Right cardiac atrium (tissue), 5 donors: Measurements from ENCODE around the gene SOX6. TPM values are rescaled to one million over a fixed set of nuclear protein-coding genes. Genes with fewer than 3 reads are reported as not detected.

ENCODE experiments used
- ATAC-seq, 2 donors: fragments of 200-7000 bp; cut with Tn5 transposase; one replicate each; pipeline versions ENCODE4 v1.8.0 to v1.9.1; 2020; ENCODE audit warnings: moderate library complexity in 2 of 2, mild to moderate bottlenecking in 1 of 2
- DNase-seq, 3 donors: peaks; one replicate each; pipeline ENCODE4 v3.0.0-alpha.2; 2020
- H3K27ac ChIP-seq: one replicate; pipeline ENCODE4 v1.5.1; 2013; ENCODE audit warnings: mild to moderate bottlenecking, low read length, control low read depth, moderate library complexity
- H3K27me3 ChIP-seq: one replicate; pipeline ENCODE4 v1.6.1; 2013; ENCODE audit not compliant: control insufficient read depth, insufficient read depth
- H3K4me1 ChIP-seq: one replicate; pipeline ENCODE4 v1.6.1; 2013; ENCODE audit warnings: low read length; ENCODE audit not compliant: control insufficient read depth, insufficient read depth
- H3K4me3 ChIP-seq: one replicate; pipeline ENCODE4 v1.5.1; 2013; ENCODE audit warnings: low read length, control low read depth
- H3K9me3 ChIP-seq: one replicate; pipeline ENCODE4 v1.6.1; 2013; ENCODE audit warnings: low read length; ENCODE audit not compliant: control insufficient read depth
- WGBS: extraction: QIAGEN DNeasy Blood & Tissue Kit; methylation state at CpG from one replicate; pipeline ENCODE4 v1.1.7; 2013; 5-methylcytosine and 5-hydroxymethylcytosine counted together
- intact Hi-C, 4 donors: fragments of 100-400 bp; cut with DNase I; formaldehyde crosslinking; loops; one replicate each; pipeline versions ENCODE4 v1.11.0 to v1.14.0; 2022 to 2023
- polyA plus RNA-seq: library from polyadenylated mRNA; stranded (reverse); fragments of 200-250 nt; gene quantifications from one replicate; pipeline ENCODE4 v1.2.3, GENCODE V29; 2013
- total RNA-seq, 4 donors: library from RNA; stranded (reverse); fragmentation: NEBNext Ultra II Directional; extraction: Animal tissue kit (Norgen Biotek cat#: 25700); gene quantifications; one replicate each; pipeline ENCODE4 v1.2.1, GENCODE V29; 2021
- donor health status: healthy with polysubstance abuse.
- donor health status: DM: no; HTN: yes; CAD: no.
- donor health status: DM: no; HTN: no; CAD: no.
- donor health status: DM: no; HTN: yes; CAD: no; lungs with severe emphysema.
- donor health status: DM: yes; HTN: yes; CAD: no.

SOX6 gene
- total and polyA plus RNA-seq, 5 donors, result 3.3 to 26.7 (median 22.4) TPM

DNA sequence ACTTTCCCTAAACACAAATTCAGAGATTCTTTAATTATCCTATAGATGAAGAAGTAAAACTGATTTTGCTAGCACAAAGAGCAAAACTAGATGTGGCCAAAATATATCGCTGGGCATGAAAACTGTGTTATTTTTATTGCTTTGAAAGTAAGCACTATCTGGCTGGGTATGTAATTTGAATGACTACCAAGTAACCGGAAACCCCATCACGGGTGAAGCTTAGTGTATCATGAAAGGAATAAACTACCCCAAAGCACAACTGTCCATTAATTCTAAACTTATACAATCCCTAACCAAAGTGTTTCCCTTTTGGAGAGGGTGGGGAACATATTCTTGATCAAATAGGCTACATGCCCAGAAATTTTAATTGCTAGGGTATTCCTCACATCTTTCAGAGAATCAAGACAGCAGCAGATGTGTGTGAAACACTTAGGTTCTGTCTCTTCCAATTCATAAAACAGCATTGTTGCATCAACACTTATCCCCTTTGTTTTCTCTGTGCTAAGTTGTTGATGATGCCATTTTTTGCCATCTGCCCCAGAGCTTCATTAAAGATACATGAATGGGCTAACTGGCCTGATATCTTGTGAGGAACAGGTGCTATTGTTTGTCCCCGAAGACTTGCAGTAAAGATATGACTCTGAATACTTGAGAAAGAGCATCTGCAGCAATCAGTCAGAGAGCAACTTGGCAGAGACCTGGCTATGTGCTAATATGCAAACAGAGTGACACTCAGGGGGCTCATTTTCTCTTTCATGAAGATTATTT is 238.2 kb downstream of the SOX6 start:
- 59% methylated on average over 4 of the region's 4 CpGs for WGBS
- no peaks in the 10 kb centered on the region for H3K4me1 ChIP-seq
- H3K27me3 ChIP-seq, result no peaks in the 10 kb centered on the region
- H3K4me3 ChIP-seq, result no peak overlapping the region
- intact Hi-C loops, result no loop called here
- no peak overlapping the region for H3K27ac ChIP-seq
- no peak for ATAC-seq
- H3K9me3 ChIP-seq, result no peaks in the 10 kb centered on the region
- DNase-seq, result no peak

GRCh38 chr11:16114978-16115871 is 241.1 kb downstream of the SOX6 start:
- no peak overlapping the region for H3K4me3 ChIP-seq
- intact Hi-C loops, result no loop called here
- peak overlapping the region; percentile 13 for H3K27ac ChIP-seq
- DNase-seq (no peak), ATAC-seq (peak; percentile 40 to 77)
- 86% methylated on average over 1 of the region's 1 CpG for WGBS
- H3K4me1 ChIP-seq, result peaks cover 2% of the 10 kb centered on the region
- no peaks in the 10 kb centered on the region for H3K9me3 ChIP-seq
- H3K27me3 ChIP-seq, result no peaks in the 10 kb centered on the region

GRCh38 chr11:16114431-16114830 is 241.9 kb downstream of the SOX6 start:
- intact Hi-C loops, result no loop called here
- no peak for ATAC-seq
- H3K4me3 ChIP-seq, result no peak overlapping the region
- DNase-seq, result no peak
- H3K4me1 ChIP-seq, result peaks cover 2% of the 10 kb centered on the region
- WGBS, result 73% methylated on average over 2 of the region's 2 CpGs
- H3K27me3 ChIP-seq, result no peaks in the 10 kb centered on the region
- H3K27ac ChIP-seq, result no peak overlapping the region
- H3K9me3 ChIP-seq, result no peaks in the 10 kb centered on the region

GRCh38 chr11:16111690-16112089 is 244.7 kb downstream of the SOX6 start:
- Histone ChIP-seq H3K4me3 (peak overlapping the region; percentile 9), H3K27ac (no peak overlapping the region), H3K9me3 (no peaks in the 10 kb centered on the region), H3K27me3 (no peaks in the 10 kb centered on the region), H3K4me1 (peaks cover 4% of the 10 kb centered on the region)
- WGBS, result 78% methylated on average over 2 of the region's 2 CpGs
- ATAC-seq, result no peak
- intact Hi-C loops, result no loop called here
- peak in 1 of 3 donors; percentile 28 for DNase-seq

DNA sequence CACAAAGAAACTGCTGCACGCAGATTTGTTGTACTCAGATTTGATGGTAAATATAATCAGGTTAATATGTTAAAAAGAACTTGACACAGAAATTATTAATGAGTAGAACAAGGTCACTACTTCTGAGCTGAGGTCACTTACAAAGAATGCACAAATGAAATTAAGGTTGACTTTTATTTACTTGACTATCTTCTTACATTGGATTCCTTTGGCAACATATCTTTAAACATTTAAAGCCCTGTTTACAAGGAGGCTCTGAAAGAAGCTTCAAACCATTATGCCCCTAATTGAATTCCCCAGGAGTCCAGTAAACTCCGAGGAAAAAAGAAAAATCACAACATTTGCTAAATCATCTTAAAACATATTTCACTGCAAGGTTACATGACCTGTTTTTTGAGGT is 245.5 kb downstream of the SOX6 start:
- intact Hi-C loops, result no loop called here
- DNase-seq (no peak), ATAC-seq (no peak)
- Histone ChIP-seq H3K9me3 (no peaks in the 10 kb centered on the region), H3K27ac (no peak overlapping the region), H3K27me3 (no peaks in the 10 kb centered on the region), H3K4me1 (peaks cover 4% of the 10 kb centered on the region), H3K4me3 (no peak overlapping the region)
- 73% methylated on average over 2 of the region's 2 CpGs for WGBS

DNA sequence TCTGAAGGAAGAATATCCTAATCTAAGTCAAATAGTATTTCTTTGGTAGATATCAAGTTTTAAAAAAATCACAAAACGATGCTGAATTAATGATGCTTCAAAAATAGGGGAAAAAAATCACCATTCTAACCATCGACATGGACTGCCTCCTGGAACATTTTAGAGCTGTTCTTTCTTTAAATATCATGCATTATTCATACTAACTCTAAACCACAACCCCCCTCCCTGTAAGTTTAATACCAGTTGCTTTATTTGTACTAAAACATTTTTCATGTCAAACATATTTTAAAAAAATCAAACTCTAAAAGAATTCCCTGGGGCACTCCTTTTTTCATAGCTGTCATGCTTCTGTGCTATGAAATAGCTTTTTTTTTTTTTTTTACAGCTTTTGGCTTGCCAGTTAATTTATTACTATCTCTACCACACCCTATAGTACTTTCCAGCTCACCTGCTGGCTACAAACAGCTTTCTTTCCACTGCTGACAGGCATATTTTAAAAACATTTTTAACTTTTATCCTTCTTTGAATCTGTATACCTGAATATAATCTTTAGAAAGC is 256.9 kb downstream of the SOX6 start:
- no peaks in the 10 kb centered on the region for H3K4me1 ChIP-seq
- H3K27ac ChIP-seq, result no peak overlapping the region
- no peak overlapping the region for H3K4me3 ChIP-seq
- H3K27me3 ChIP-seq, result no peaks in the 10 kb centered on the region
- WGBS, result 91% methylated on average over 2 of the region's 2 CpGs
- intact Hi-C loops, result no loop called here
- ATAC-seq, result no peak
- no peaks in the 10 kb centered on the region for H3K9me3 ChIP-seq
- no peak for DNase-seq

GRCh38 chr11:16098526-16099205 is 257.7 kb downstream of the SOX6 start:
- H3K27ac ChIP-seq, result no peak overlapping the region
- WGBS, result 84% methylated on average over 3 of the region's 3 CpGs
- H3K4me3 ChIP-seq, result no peak overlapping the region
- intact Hi-C loops, result no loop called here
- H3K27me3 ChIP-seq, result no peaks in the 10 kb centered on the region
- H3K4me1 ChIP-seq, result no peaks in the 10 kb centered on the region
- no peak for ATAC-seq
- no peaks in the 10 kb centered on the region for H3K9me3 ChIP-seq
- DNase-seq, result no peak

GRCh38 chr11:16097543-16097942 is 258.8 kb downstream of the SOX6 start:
- no peak for DNase-seq
- ATAC-seq, result no peak
- Histone ChIP-seq H3K4me1 (no peaks in the 10 kb centered on the region), H3K27me3 (no peaks in the 10 kb centered on the region), H3K4me3 (no peak overlapping the region), H3K9me3 (no peaks in the 10 kb centered on the region), H3K27ac (no peak overlapping the region)
- intact Hi-C loops, result no loop called here
- 86% methylated on average over 2 of the region's 2 CpGs for WGBS

DNA sequence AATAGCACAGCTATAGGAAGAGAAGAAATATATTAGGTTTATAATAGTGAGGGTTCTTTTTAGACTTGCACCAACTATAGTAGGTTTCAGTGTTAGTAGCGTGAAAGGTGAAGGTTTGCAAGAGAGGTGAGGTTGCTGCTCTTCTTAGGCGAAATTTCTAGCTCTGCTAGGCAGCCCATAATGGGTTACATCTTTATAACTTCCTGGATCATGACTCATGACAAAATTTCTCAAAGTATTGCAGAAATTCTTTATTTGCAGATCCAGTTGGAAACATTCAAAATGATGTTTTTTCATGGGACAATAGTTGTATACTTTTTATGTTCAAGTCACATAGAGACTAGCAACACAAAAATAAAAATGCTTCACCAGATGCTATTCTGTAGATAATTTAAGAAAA is 260.0 kb downstream of the SOX6 start:
- H3K9me3 ChIP-seq, result no peaks in the 10 kb centered on the region
- no peak overlapping the region for H3K27ac ChIP-seq
- ATAC-seq, result no peak
- 96% methylated on average over 2 of the region's 2 CpGs for WGBS
- no peak for DNase-seq
- H3K4me1 ChIP-seq, result no peaks in the 10 kb centered on the region
- intact Hi-C loops, result no loop called here
- H3K4me3 ChIP-seq, result no peak overlapping the region
- H3K27me3 ChIP-seq, result no peaks in the 10 kb centered on the region

GRCh38 chr11:16095756-16096155 is 260.6 kb downstream of the SOX6 start:
- H3K27me3 ChIP-seq, result no peaks in the 10 kb centered on the region
- no peak overlapping the region for H3K4me3 ChIP-seq
- H3K27ac ChIP-seq, result no peak overlapping the region
- no peaks in the 10 kb centered on the region for H3K9me3 ChIP-seq
- H3K4me1 ChIP-seq, result no peaks in the 10 kb centered on the region
- ATAC-seq (no peak), DNase-seq (no peak)
- 87% methylated on average over 1 of the region's 1 CpG for WGBS
- intact Hi-C loops, result no loop called here
